SH-SY5Y (cell line): Measurements from ENCODE around the gene KBTBD4.

Experiments
- GATA2 ChIP-seq: IDR thresholded peaks from 2 replicates; pipeline ENCODE4 v1.6.1; 2011; ENCODE audit warnings: mild to moderate bottlenecking, low read depth, low read length
- GATA3 ChIP-seq: IDR thresholded peaks from 2 replicates; pipeline ENCODE4 v1.6.1; 2011; ENCODE audit warnings: low read depth, mild to moderate bottlenecking, low read length, moderate library complexity

Gene KBTBD4

DNA sequence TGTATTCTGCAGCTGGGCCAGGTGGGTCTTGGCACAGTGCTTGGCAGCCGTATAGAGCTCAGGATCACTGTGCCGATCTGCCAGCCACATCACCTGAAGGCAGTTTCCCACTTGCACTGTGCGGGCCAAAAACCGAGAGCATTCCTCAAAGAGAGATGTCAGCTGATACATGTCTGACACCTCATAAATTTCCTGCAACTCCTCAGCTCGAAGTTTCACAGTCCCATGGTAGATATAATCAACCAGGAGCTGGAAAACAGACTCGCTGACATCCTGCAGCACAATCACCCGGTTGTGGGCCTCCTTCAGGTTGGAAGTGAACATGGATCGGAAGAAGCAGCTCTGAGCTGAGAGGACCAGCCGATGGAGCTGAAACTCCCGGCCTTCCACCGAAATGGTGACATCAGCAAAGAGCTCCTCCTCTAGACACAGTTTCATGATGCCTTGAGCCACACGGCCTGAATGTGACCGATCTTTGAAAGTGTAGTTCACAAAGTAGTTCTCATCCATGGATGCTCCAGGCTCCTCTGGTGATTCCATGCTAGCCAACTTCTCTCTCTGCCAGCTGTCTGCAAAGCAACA, 1.2 kb downstream of the KBTBD4 start:
- TF ChIP-seq GATA2 (no peak), GATA3 (no peak)

DNA sequence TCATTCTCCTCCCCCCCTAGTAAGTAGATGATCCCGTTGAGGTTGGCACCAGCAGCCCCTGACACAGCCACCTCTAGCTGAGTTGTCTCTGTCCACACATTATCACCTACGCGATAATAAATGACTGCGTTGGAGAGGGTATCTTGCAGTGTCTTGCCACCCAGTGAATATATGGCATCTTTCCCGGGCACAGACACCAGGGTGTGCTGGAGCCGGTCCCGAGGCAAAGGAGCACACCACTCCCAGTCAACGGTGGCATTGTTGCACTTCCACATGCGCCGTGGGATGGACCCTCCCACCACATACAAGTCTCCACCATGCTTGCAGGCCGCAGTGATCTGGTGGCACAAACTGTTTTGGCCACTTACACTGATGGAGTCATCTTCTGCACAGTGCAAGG, 5.4 kb downstream of the KBTBD4 start:
- TF ChIP-seq GATA3 (no peak), GATA2 (no peak)

- TF ChIP-seq GATA2 (no peak), GATA3 (no peak)
These were observed 6.0 kb downstream of the KBTBD4 start for GRCh38 chr11:47572715-47573255.

GRCh38 chr11:47571895-47572294, 6.9 kb downstream of the KBTBD4 start:
- no peak for TF ChIP-seq GATA2
- TF ChIP-seq GATA3: no peak

DNA sequence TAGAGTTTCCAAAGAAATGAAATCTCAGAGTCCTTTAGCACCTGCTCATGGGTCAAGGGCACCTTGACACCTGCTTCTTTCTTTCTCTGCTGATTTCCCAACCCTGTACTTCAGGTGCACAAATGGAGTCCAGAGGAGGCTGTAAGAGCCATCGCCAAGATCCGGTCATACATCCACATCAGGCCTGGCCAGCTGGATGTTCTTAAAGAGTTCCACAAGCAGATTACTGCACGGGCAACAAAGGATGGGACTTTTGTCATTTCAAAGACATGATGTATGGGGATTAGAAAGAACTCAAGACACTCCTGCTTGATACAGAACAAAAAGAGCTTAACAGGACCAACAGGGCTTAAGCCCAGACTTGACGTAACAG, 7.4 kb downstream of the KBTBD4 start:
- TF ChIP-seq GATA2 (no peak), GATA3 (no peak)

GRCh38 chr11:47570651-47571356, 8.0 kb downstream of the KBTBD4 start:
- TF ChIP-seq GATA2 (no peak), GATA3 (no peak)

GRCh38 chr11:47569646-47570045, 9.1 kb downstream of the KBTBD4 start:
- TF ChIP-seq GATA3 (no peak), GATA2 (no peak)

DNA sequence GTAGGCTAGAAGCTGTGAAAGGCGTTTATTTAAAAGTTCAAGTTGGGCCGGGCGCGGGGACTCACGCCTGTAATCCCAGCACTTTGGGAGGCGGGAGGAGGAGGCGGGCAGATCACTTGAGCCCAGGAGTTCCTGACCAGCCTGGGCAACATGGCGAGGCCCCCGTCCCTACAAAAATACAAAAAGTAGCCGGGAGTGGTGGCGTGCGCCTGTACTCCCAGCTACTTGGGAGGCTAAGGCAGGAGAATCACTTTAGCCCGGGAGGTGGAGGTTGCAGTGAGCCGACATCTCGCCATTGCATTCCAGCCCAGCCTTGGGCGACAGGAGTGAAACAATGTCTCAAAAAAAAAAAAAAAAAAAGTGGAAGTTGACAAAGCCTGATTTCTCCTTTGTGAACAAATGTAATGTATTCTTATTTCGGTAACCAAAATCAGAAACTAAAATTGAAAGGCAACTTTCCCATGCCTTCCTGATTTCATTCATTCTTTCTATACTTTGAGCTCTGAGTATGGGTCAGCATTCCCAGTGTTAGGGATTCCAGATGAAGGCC, 12.5 kb downstream of the KBTBD4 start:
- TF ChIP-seq GATA2: no peak
- TF ChIP-seq GATA3: no peak

GRCh38 chr11:47565340-47566148, 13.2 kb downstream of the KBTBD4 start, which contains the start of gene PTPMT1:
Gene PTPMT1 (plus strand): TSS chr11:47565599. CDS start chr11:47565623, 24 bp downstream.
- no peak for TF ChIP-seq GATA2
- no peak for TF ChIP-seq GATA3

DNA sequence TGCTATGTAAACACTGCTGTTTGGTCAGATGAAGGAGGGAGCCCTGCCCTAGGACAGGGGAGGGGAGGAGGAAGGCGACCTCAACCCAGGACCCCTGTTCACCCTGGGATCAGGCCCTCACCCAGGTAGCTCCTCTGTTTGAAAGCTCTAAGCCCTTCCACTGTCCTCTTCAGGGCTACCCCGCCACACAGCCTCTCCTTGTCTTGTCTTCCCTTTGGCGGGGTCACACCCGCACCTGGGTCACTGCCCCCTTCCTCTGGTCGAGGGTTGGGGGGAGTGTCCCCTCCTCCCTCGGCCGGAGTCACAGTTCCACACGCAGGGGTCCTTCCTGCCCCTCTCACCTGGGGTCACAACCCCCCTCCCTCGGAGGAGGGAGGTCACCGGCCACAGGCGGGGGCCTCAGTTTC, 13.8 kb downstream of the KBTBD4 start:
- TF ChIP-seq GATA3: no peak
- TF ChIP-seq GATA2: no peak

GRCh38 chr11:47560426-47560825, 18.3 kb downstream of the KBTBD4 start:
- TF ChIP-seq GATA3 (no peak), GATA2 (no peak)

DNA sequence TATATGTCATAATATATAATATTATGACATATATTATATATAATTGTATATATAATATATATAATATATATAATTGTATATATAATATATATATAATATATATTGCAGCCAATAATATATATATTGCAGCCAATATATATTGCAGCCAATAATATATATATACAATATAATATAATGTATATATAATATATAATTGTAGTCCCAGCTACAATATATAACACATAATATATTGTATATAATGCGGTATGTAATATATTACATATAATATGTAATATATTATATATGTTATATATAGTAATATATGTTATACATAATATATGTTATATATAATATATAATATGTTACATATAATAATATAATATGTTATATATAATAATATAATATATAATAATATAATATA, 20.1 kb downstream of the KBTBD4 start:
- no peak for TF ChIP-seq GATA2
- TF ChIP-seq GATA3: no peak

GRCh38 chr11:47553406-47553743, 25.4 kb downstream of the KBTBD4 start:
- TF ChIP-seq GATA2: no peak
- no peak for TF ChIP-seq GATA3

GRCh38 chr11:47552566-47553405, 26.0 kb downstream of the KBTBD4 start, which contains the start of gene CELF1:
Gene CELF1 (minus strand): TSS chr11:47553132. CDS start chr11:47499523, 53,609 bp downstream.
- TF ChIP-seq GATA3 (no peak), GATA2 (no peak)
